GM23338 (cell line): ENCODE results near the gene VSTM2B. TPM values are rescaled to one million over a fixed set of nuclear protein-coding genes. Genes with fewer than 3 reads are reported as not detected.

ENCODE experiments used
- ATAC-seq: fragments of 200-7000 bp; cut with Tn5 transposase; 3 replicates; pipeline ENCODE4 v1.9.1; 2020
- DNase-seq: peaks from one replicate; pipeline ENCODE4 v3.0.0-alpha.2; 2015; ENCODE audit warnings: low spot score
- H2AFZ ChIP-seq: fragments of 200-600 bp; sonication (generic); 2 replicates; pipeline ENCODE4 v1.8.0; 2016; ENCODE audit warnings: antibody characterized with exemption, mild to moderate bottlenecking, moderate library complexity
- H3F3A ChIP-seq: fragments of 200-600 bp; sonication (generic); replicated peaks from 2 replicates; pipeline ENCODE4 v1.8.0; 2017; ENCODE audit warnings: antibody characterized with exemption, mixed run types, low read depth
- H3K27ac ChIP-seq: fragments of 200-600 bp; sonication (generic); 2 replicates; pipeline ENCODE4 v1.6.1; 2016; ENCODE audit warnings: low read depth
- H3K27me3 ChIP-seq: fragments of 200-600 bp; sonication (generic); 2 replicates; pipeline ENCODE4 v1.8.0; 2016; ENCODE audit warnings: mild to moderate bottlenecking, mixed run types, moderate library complexity; ENCODE audit not compliant: insufficient read depth
- H3K36me3 ChIP-seq: fragments of 200-600 bp; sonication (generic); 2 replicates; pipeline ENCODE4 v1.8.0; 2016; ENCODE audit warnings: mild to moderate bottlenecking; ENCODE audit not compliant: insufficient read depth
- H3K4me1 ChIP-seq: fragments of 200-600 bp; sonication (generic); 2 replicates; pipeline ENCODE4 v1.8.0; 2016; ENCODE audit warnings: mild to moderate bottlenecking, moderate library complexity; ENCODE audit not compliant: insufficient read depth
- H3K4me2 ChIP-seq: fragments of 200-600 bp; sonication (generic); 2 replicates; pipeline ENCODE4 v1.7.1; 2017; ENCODE audit warnings: mixed run types
- H3K4me3 ChIP-seq: fragments of 200-600 bp; sonication (generic); 2 replicates; pipeline ENCODE4 v1.6.1; 2016; ENCODE audit warnings: mixed run types
- H3K79me2 ChIP-seq: fragments of 200-600 bp; sonication (generic); replicated peaks from 2 replicates; pipeline ENCODE4 v1.8.0; 2017; ENCODE audit warnings: mild to moderate bottlenecking; ENCODE audit not compliant: insufficient read depth
- H3K9me2 ChIP-seq: fragments of 200-600 bp; sonication (generic); 2 replicates; pipeline ENCODE4 v1.8.0; 2017; ENCODE audit not compliant: insufficient read depth
- H4K20me1 ChIP-seq: fragments of 200-600 bp; sonication (generic); replicated peaks from 2 replicates; pipeline ENCODE4 v1.8.0; 2017; ENCODE audit warnings: mild to moderate bottlenecking; ENCODE audit not compliant: insufficient read depth
- H3K27ac Mint-ChIP-seq: 2 replicates; pipeline ENCODE4 v1.8.0; 2020; ENCODE audit warnings: inconsistent platforms, mild to moderate bottlenecking, moderate library complexity, mixed read lengths
- H3K27me3 Mint-ChIP-seq: 3 replicates; pipeline ENCODE4 v1.8.0; 2022; ENCODE audit warnings: low read depth, mild to moderate bottlenecking, moderate library complexity, mixed read lengths, inconsistent platforms; ENCODE audit not compliant: insufficient read depth, poor library complexity
- H3K36me3 Mint-ChIP-seq: 3 replicates; pipeline ENCODE4 v1.8.0; 2021; ENCODE audit warnings: low read depth, mild to moderate bottlenecking, inconsistent platforms, moderate library complexity, mixed read lengths
- H3K4me1 Mint-ChIP-seq: 3 replicates; pipeline ENCODE4 v1.8.0; 2020; ENCODE audit warnings: mild to moderate bottlenecking, inconsistent platforms, mixed read lengths
- H3K4me3 Mint-ChIP-seq: 3 replicates; pipeline ENCODE4 v1.8.0; 2021; ENCODE audit warnings: moderate library complexity, mild to moderate bottlenecking, inconsistent platforms, mixed read lengths
- H3K9me3 Mint-ChIP-seq: 3 replicates; pipeline ENCODE4 v1.8.0; 2020; ENCODE audit warnings: moderate library complexity, mild to moderate bottlenecking, inconsistent platforms, mixed read lengths
- CREB1 ChIP-seq: fragments of 250-450 bp; sonication (Bioruptor Pico); IDR thresholded peaks from 2 replicates; pipeline ENCODE4 v1.5.0; 2020; ENCODE audit warnings: low read depth, mild to moderate bottlenecking, moderate library complexity
- CTCF ChIP-seq, 2 experiments: fragments of 200-600 bp in 1 of 2; sonication (generic) in 1 of 2; conservative IDR thresholded peaks; 2 replicates each; pipeline versions ENCODE4 v1.5.1 to v1.6.1; 2016 to 2017; ENCODE audit warnings: antibody characterized with exemption in 2 of 2, low read depth in 2 of 2, mild to moderate bottlenecking in 2 of 2, moderate library complexity in 1 of 2
- EZH2 ChIP-seq: fragments of 200-600 bp; sonication (generic); IDR thresholded peaks from one replicate; pipeline ENCODE4 v1.8.0; 2017; ENCODE audit warnings: antibody characterized with exemption, mild to moderate bottlenecking, low read depth; ENCODE audit not compliant: unreplicated experiment
- EZH2phosphoT487 ChIP-seq: fragments of 200-600 bp; sonication (generic); IDR thresholded peaks from one replicate; pipeline ENCODE4 v1.8.1; 2018; ENCODE audit warnings: antibody characterized with exemption; ENCODE audit not compliant: unreplicated experiment
- JUNB ChIP-seq: IDR thresholded peaks from one replicate; pipeline ENCODE4 v1.6.1; 2016; ENCODE audit warnings: antibody characterized with exemption; ENCODE audit not compliant: unreplicated experiment
- NANOG ChIP-seq: IDR thresholded peaks from 2 replicates; pipeline ENCODE4 v1.6.1; 2016; ENCODE audit warnings: antibody characterized with exemption, borderline replicate concordance
- POLR2AphosphoS5 ChIP-seq: IDR thresholded peaks from 2 replicates; pipeline ENCODE4 v1.6.1; 2016; ENCODE audit warnings: antibody characterized with exemption, low read depth
- REST ChIP-seq: IDR thresholded peaks from one replicate; pipeline ENCODE4 v1.6.1; 2018; ENCODE audit warnings: antibody characterized with exemption; ENCODE audit not compliant: unreplicated experiment
- STAT1 ChIP-seq: IDR thresholded peaks from one replicate; pipeline ENCODE4 v1.6.1; 2016; ENCODE audit warnings: antibody characterized with exemption; ENCODE audit not compliant: unreplicated experiment
- ZNF114 ChIP-seq: fragments of 250-450 bp; sonication (Bioruptor Pico); IDR thresholded peaks from 2 replicates; pipeline ENCODE4 v1.5.0; 2020; ENCODE audit warnings: mild to moderate bottlenecking, moderate library complexity
- ZNF331 ChIP-seq: fragments of 250-450 bp; sonication (Bioruptor Pico); IDR thresholded peaks from 2 replicates; pipeline ENCODE4 v1.5.0; 2020; ENCODE audit warnings: low read depth, mild to moderate bottlenecking, moderate library complexity
- ZNF462 ChIP-seq: fragments of 250-450 bp; sonication (Bioruptor Pico); IDR thresholded peaks from 2 replicates; pipeline ENCODE4 v1.5.0; 2020; ENCODE audit warnings: mild to moderate bottlenecking, moderate library complexity
- polyA plus RNA-seq: library from polyadenylated mRNA; unstranded; fragments of >200 nt; fragmentation: Nextera tagmentation; extraction: Ambion mirVana; gene quantifications from 2 replicates; pipeline ENCODE4 v1.2.1, GENCODE V29; 2016
- total RNA-seq: library from RNA; depleted of rRNA; stranded (reverse); fragments of >200 nt; shearing (Covaris generic); gene quantifications from 2 replicates; pipeline ENCODE4 v1.2.3, GENCODE V29; 2014
- TF ChIP-seq, protein P1 (sequence below): IDR thresholded peaks from 2 replicates; pipeline ENCODE4 v1.6.1; 2016; ENCODE audit warnings: antibody characterized with exemption

The VSTM2B gene
- total and polyA plus RNA-seq, 2 experiments from 2014 or later, result 1.2 to 1.8 TPM

DNA sequence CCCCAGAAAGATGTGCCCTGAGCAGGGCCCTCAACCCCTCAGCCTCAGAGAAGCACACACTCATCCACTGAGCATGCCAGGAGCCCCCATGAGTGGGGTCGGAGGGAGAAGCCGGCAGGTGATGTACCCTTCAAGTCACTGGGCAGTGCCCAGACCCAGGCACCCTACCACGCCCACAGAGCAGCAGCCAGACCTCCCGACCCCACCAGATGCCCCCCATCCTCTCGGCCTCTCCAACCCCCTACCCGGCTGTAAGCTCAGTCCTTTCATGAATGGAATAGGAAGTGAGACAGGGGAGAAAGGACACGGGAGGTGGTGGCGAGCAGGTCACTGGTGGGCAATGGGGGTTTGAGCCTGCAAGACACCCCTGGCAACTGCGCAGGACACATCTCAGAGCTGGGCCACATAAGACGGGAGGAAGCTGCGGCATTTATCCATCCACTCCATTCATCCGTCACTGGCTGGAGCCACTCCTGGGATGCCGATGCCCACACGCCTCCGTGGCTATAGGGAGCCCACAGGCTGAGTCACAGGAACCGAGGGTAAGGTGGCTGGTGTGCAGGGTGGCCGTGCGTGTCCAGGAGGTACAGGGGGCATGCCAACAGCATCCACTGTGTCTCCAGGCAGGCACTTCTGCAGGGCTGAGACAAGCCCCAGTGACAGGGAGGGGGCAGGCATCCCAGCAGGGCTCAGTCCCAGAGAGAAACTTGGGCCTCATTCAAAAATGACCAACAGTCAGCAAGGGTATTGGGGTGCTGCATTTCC lies 23.8 kb upstream of the VSTM2B start:
- Histone ChIP-seq H2AFZ (no peak overlapping the region), H3K27me3 (no peaks in the 10 kb centered on the region), H3K79me2 (no peaks in the 10 kb centered on the region), H4K20me1 (no peaks in the 10 kb centered on the region), H3K9me2 (no peaks in the 10 kb centered on the region), H3K4me1 (peaks cover under 1% of the 10 kb centered on the region; the same call in 1 of the 2 replicates), H3K4me3 (no peak overlapping the region), H3K27ac (no peak overlapping the region), H3K36me3 (no peaks in the 10 kb centered on the region), H3K4me2 (no peak overlapping the region), H3F3A (no peaks in the 10 kb centered on the region)
- TF ChIP-seq STAT1 (no peak), EZH2 (no peak), NANOG (no peak), POLR2AphosphoS5 (no peak), CTCF (conservative IDR thresholded peaks at IDR 0.05; ENCODE audit: low read depth in 2 of 2) (no peak), EZH2phosphoT487 (no peak), ZNF114 (CRISPR knock-in tag) (no peak), ZNF331 (CRISPR knock-in tag) (no peak), JUNB (no peak), REST (no peak), ZNF462 (no peak), CREB1 (CRISPR knock-in tag) (no peak)
- TF ChIP-seq, protein P1, sequence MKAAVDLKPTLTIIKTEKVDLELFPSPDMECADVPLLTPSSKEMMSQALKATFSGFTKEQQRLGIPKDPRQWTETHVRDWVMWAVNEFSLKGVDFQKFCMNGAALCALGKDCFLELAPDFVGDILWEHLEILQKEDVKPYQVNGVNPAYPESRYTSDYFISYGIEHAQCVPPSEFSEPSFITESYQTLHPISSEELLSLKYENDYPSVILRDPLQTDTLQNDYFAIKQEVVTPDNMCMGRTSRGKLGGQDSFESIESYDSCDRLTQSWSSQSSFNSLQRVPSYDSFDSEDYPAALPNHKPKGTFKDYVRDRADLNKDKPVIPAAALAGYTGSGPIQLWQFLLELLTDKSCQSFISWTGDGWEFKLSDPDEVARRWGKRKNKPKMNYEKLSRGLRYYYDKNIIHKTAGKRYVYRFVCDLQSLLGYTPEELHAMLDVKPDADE, result no peak
- ATAC-seq, result no peak
- Mint-ChIP-seq H3K27me3 (peaks cover 8% of the 10 kb centered on the region), H3K4me3 (no peak overlapping the region), H3K4me1 (peaks cover 4% of the 10 kb centered on the region), H3K36me3 (peaks cover 2% of the 10 kb centered on the region; the same call in 1 of the 3 replicates), H3K9me3 (no peaks in the 10 kb centered on the region; the same call in 2 of the 3 replicates), H3K27ac (no peak overlapping the region)
- DNase-seq, result no peak
